HEK293 (cell line): ENCODE data around the gene ARTN.

Source experiments
- HOXA7 ChIP-seq: sonication (generic); formaldehyde crosslinking; IDR thresholded peaks from 2 replicates; pipeline ENCODE4 v1.8.1; 2022; ENCODE audit warnings: missing genetic modification reagents, borderline replicate concordance
- SP2 ChIP-seq: fragments of 450-650 bp; formaldehyde crosslinking; IDR thresholded peaks from 2 replicates; pipeline ENCODE4 v1.5.1; 2016; ENCODE audit warnings: missing biosample characterization, missing genetic modification characterization
- YY1 ChIP-seq: fragments of 450-650 bp; formaldehyde crosslinking; IDR thresholded peaks from 2 replicates; pipeline ENCODE4 v1.5.1; 2018; ENCODE audit warnings: missing biosample characterization, missing genetic modification characterization
- ZNF221 ChIP-seq: fragments of 450-650 bp; formaldehyde crosslinking; IDR thresholded peaks from 2 replicates; pipeline ENCODE4 v1.5.1; 2017; ENCODE audit warnings: missing biosample characterization, missing genetic modification characterization, borderline replicate concordance
- TF ChIP-seq, protein P1 (sequence below): fragments of 450-650 bp; IDR thresholded peaks from 2 replicates; pipeline ENCODE4 v1.5.1; 2018; ENCODE audit warnings: missing biosample characterization, missing genetic modification characterization
- TF ChIP-seq, protein P2 (sequence below): fragments of 450-650 bp; formaldehyde crosslinking; IDR thresholded peaks from 2 replicates; pipeline ENCODE4 v1.5.1; 2016; ENCODE audit warnings: missing biosample characterization, missing genetic modification characterization

DNA sequence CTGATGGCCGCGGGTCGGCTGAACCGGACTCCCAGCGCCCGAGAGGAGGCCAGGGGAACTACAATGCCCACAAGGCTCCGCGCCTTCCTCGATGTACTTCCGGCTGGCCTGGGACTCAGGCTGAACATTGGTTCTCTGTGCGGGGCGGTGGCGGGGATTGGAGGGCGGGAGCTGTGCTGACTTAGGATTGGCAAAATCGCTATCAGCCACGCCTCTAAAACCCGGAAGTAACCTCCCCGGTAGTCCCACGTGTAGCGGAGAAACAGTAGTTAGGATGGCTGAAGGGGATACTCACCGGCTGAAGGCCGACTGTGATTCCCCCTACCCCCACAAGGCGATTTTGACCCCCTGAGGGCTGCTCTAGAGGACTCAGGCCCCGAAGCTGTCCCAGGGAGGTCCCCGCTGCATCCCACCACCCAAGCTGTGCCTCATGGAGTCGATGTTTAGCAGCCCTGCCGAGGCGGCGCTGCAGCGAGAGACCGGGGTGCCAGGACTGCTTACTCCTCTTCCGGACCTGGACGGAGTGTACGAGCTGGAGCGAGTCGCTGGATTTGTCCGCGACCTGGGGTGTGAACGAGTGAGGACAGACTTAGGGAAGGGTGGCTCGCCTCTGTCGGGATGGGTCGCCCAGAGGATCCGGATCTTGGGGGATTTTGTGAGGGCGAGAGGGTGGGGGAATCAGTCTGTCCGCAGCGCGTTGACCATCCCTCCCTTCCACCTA is 36.3 kb downstream of the ARTN start, which contains the start of gene DPH2:
- TF ChIP-seq, protein P1, sequence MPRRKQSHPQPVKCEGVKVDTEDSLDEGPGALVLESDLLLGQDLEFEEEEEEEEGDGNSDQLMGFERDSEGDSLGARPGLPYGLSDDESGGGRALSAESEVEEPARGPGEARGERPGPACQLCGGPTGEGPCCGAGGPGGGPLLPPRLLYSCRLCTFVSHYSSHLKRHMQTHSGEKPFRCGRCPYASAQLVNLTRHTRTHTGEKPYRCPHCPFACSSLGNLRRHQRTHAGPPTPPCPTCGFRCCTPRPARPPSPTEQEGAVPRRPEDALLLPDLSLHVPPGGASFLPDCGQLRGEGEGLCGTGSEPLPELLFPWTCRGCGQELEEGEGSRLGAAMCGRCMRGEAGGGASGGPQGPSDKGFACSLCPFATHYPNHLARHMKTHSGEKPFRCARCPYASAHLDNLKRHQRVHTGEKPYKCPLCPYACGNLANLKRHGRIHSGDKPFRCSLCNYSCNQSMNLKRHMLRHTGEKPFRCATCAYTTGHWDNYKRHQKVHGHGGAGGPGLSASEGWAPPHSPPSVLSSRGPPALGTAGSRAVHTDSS = no peak
- TF ChIP-seq, protein P2, sequence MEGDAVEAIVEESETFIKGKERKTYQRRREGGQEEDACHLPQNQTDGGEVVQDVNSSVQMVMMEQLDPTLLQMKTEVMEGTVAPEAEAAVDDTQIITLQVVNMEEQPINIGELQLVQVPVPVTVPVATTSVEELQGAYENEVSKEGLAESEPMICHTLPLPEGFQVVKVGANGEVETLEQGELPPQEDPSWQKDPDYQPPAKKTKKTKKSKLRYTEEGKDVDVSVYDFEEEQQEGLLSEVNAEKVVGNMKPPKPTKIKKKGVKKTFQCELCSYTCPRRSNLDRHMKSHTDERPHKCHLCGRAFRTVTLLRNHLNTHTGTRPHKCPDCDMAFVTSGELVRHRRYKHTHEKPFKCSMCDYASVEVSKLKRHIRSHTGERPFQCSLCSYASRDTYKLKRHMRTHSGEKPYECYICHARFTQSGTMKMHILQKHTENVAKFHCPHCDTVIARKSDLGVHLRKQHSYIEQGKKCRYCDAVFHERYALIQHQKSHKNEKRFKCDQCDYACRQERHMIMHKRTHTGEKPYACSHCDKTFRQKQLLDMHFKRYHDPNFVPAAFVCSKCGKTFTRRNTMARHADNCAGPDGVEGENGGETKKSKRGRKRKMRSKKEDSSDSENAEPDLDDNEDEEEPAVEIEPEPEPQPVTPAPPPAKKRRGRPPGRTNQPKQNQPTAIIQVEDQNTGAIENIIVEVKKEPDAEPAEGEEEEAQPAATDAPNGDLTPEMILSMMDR (tag by site-specific recombination) = peak; percentile 58
- TF ChIP-seq SP2 (tag by site-specific recombination) (peak; percentile 96), HOXA7 (no peak), YY1 (0 out of 2 replicates have a peak, but pooled peaks have one; percentile 9), ZNF221 (tag by site-specific recombination) (no peak)
